HepG2 (cell line): Measurements from ENCODE around the gene AUNIP. TPM values are rescaled to one million over a fixed set of nuclear protein-coding genes. Genes with fewer than 3 reads are reported as not detected.

Source experiments
- ELF3 ChIP-seq: IDR thresholded peaks from 2 replicates; pipeline ENCODE4 v1.6.1; 2016; ENCODE audit warnings: missing genetic modification reagents, missing compliant biosample characterization
- JDP2 ChIP-seq: sonication (generic); formaldehyde crosslinking; IDR thresholded peaks from 2 replicates; pipeline ENCODE4 v1.8.1; 2022; ENCODE audit warnings: missing genetic modification reagents, borderline replicate concordance
- MBNL3 ChIP-seq: fragments of 250-450 bp; sonication (Bioruptor Pico); conservative IDR thresholded peaks from 2 replicates; pipeline ENCODE4 v1.8.0; 2022; ENCODE audit warnings: mild to moderate bottlenecking, inconsistent platforms
- MIER3 ChIP-seq: IDR thresholded peaks from 2 replicates; pipeline ENCODE4 v1.6.1; 2016; ENCODE audit warnings: missing compliant biosample characterization, borderline replicate concordance
- MIXL1 ChIP-seq: IDR thresholded peaks from 2 replicates; pipeline ENCODE4 v1.6.1; 2016
- NCOA5 ChIP-seq: sonication (generic); formaldehyde crosslinking; IDR thresholded peaks from 2 replicates; pipeline ENCODE4 v1.4.0; 2020; ENCODE audit warnings: missing genetic modification reagents
- NFKB2 ChIP-seq: sonication (generic); formaldehyde crosslinking; IDR thresholded peaks from 2 replicates; pipeline ENCODE4 v1.4.0; 2020; ENCODE audit warnings: missing genetic modification reagents, borderline replicate concordance
- PCBP1 ChIP-seq: fragments of 200-400 bp; formaldehyde crosslinking; IDR thresholded peaks from 2 replicates; pipeline ENCODE4 v1.6.1; 2017; ENCODE audit warnings: mild to moderate bottlenecking, low read depth, low read length, borderline replicate concordance
- RFX5 ChIP-seq: IDR thresholded peaks from 2 replicates; pipeline ENCODE4 v1.6.1; 2011; ENCODE audit warnings: low read depth, low read length, improper control_type of control experiment
- SMAD9 ChIP-seq: sonication (generic); formaldehyde crosslinking; IDR thresholded peaks from 2 replicates; pipeline ENCODE4 v1.5.1; 2020; ENCODE audit warnings: mild to moderate bottlenecking, missing genetic modification reagents
- SRSF9 ChIP-seq: fragments of 200-400 bp; formaldehyde crosslinking; IDR thresholded peaks from 2 replicates; pipeline ENCODE4 v1.6.1; 2018; ENCODE audit warnings: borderline replicate concordance, mild to moderate bottlenecking, low read depth, low read length; ENCODE audit not compliant: insufficient read depth, poor library complexity, severe bottlenecking
- TBX2 ChIP-seq: sonication (generic); formaldehyde crosslinking; IDR thresholded peaks from 2 replicates; pipeline ENCODE4 v1.5.0; 2020; ENCODE audit warnings: missing genetic modification reagents, mild to moderate bottlenecking, borderline replicate concordance
- ZBTB3 ChIP-seq: sonication (generic); formaldehyde crosslinking; IDR thresholded peaks from 2 replicates; pipeline ENCODE4 v1.4.0; 2020; ENCODE audit warnings: low read depth, mild to moderate bottlenecking, moderate library complexity, missing genetic modification reagents, borderline replicate concordance
- ZFP1 ChIP-seq: IDR thresholded peaks from 2 replicates; pipeline ENCODE4 v1.6.1; 2016
- ZFP41 ChIP-seq: sonication (generic); formaldehyde crosslinking; IDR thresholded peaks from 2 replicates; pipeline ENCODE4 v1.4.0; 2020; ENCODE audit warnings: mild to moderate bottlenecking, missing genetic modification reagents, borderline replicate concordance
- ZNF33B ChIP-seq: sonication (generic); formaldehyde crosslinking; IDR thresholded peaks from 2 replicates; pipeline ENCODE4 v1.5.1; 2020; ENCODE audit warnings: mild to moderate bottlenecking, missing genetic modification reagents
- ZNF496 ChIP-seq: sonication (generic); formaldehyde crosslinking; IDR thresholded peaks from 2 replicates; pipeline ENCODE4 v1.8.1; 2023; ENCODE audit warnings: mild to moderate bottlenecking, moderate library complexity, missing genetic modification reagents; ENCODE audit not compliant: insufficient replicate concordance
- ZNF768 ChIP-seq: sonication (generic); formaldehyde crosslinking; IDR thresholded peaks from 2 replicates; pipeline ENCODE4 v1.4.0; 2020; ENCODE audit warnings: missing genetic modification reagents
- polyA plus RNA-seq, 8 experiments: library from polyadenylated mRNA; depleted of rRNA in 3 of 8; stranded (reverse) in 7 of 8; unstranded in 1 of 8; fragments of >200 nt; fragmentation: Illumina TruSeq in 4 of 8; extraction: Trizol in 4 of 8; gene quantifications; 2 replicates each; pipeline versions ENCODE4 v1.2.1 to v1.2.3, GENCODE V29; 2011 to 2016; ENCODE audit warnings: low read depth in 4 of 8, missing spikeins in 1 of 8, mixed read lengths in 1 of 8; ENCODE audit not compliant: insufficient read depth in 1 of 8
- total RNA-seq, 5 experiments: library from RNA; depleted of rRNA; stranded (reverse); fragments of >200 nt; fragmentation: Illumina TruSeq; extraction: Trizol; gene quantifications; 2 replicates each; pipeline ENCODE4 v1.2.3, GENCODE V29; 2016; ENCODE audit warnings: low read depth in 1 of 5
- TF ChIP-seq, protein P1 (sequence below): conservative IDR thresholded peaks from 2 replicates; pipeline ENCODE4 v1.6.1; 2018; ENCODE audit warnings: missing genetic modification reagents
- TF ChIP-seq, protein P2 (sequence below): sonication (generic); formaldehyde crosslinking; IDR thresholded peaks from 2 replicates; pipeline ENCODE4 v1.5.0; 2020; ENCODE audit warnings: mild to moderate bottlenecking, missing genetic modification reagents
- TF ChIP-seq, protein P3 (sequence below): sonication (generic); formaldehyde crosslinking; IDR thresholded peaks from 2 replicates; pipeline ENCODE4 v1.4.0; 2020; ENCODE audit warnings: missing genetic modification reagents; ENCODE audit errors: not compliant biosample characterization
- TF ChIP-seq, protein P4 (sequence below): sonication (generic); formaldehyde crosslinking; IDR thresholded peaks from 2 replicates; pipeline ENCODE4 v1.5.0; 2020; ENCODE audit warnings: missing genetic modification reagents, mild to moderate bottlenecking, borderline replicate concordance
- TF ChIP-seq, protein P5 (sequence below): sonication (generic); formaldehyde crosslinking; IDR thresholded peaks from 2 replicates; pipeline ENCODE4 v1.5.0; 2020; ENCODE audit warnings: missing genetic modification reagents

Gene AUNIP
- total and polyA plus RNA-seq, 2 of the 13 experiments (the other 11 are each of a cell fraction or from before 2014, with no cell fraction given) = 3.8 to 12.3 TPM

DNA sequence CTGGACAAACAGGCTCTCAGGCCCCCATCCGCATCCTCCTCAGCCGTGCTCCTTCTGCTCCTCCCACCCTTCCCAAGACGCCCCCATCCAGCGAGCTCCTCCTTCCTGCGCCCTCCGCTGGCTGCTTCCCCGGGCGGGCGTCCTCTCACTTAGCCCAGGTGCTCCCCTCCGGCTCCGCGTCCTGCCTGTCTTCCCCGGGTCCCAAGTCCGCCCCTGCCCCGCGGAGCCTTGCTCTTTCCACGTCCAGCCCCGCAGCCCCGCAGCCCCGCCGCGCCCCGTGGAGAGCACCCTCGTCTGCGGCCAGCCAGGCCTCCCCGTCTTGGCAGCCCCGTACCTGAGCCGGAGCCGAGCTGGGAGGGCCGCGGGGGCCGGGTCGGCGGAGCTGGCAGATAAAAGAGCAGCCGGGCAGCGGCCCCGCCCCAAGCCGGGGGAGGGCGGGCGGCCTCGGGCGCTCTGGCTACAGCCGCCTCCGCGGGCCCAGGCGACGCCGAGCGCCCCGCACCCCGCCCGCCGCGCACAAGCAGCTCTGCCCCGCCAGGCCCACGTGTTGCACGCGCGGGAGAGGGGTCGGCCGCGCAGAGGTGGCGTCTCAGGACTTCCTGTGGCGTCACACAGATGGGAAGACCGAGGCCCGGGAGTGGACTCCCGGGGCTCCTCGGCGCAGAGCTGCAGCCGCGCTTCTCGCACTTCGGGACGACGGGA, 16.0 kb upstream of the AUNIP start, which contains the start of gene PAQR7 (continued):
- TF ChIP-seq, protein P1, sequence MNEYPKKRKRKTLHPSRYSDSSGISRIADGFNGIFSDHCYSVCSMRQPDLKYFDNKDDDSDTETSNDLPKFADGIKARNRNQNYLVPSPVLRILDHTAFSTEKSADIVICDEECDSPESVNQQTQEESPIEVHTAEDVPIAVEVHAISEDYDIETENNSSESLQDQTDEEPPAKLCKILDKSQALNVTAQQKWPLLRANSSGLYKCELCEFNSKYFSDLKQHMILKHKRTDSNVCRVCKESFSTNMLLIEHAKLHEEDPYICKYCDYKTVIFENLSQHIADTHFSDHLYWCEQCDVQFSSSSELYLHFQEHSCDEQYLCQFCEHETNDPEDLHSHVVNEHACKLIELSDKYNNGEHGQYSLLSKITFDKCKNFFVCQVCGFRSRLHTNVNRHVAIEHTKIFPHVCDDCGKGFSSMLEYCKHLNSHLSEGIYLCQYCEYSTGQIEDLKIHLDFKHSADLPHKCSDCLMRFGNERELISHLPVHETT (CRISPR knock-in tag) = 0 out of 2 replicates have a peak, but pooled peaks have one; percentile 41
- no peak for TF ChIP-seq RFX5
- 0 out of 2 replicates have a peak, but pooled peaks have one; percentile 55 for TF ChIP-seq MIER3 (CRISPR knock-in tag)
- peak; percentile 80 for TF ChIP-seq MIXL1 (CRISPR knock-in tag)
- TF ChIP-seq NFKB2 = peak; percentile 97
- TF ChIP-seq NCOA5 (CRISPR knock-in tag) = no peak
- 0 out of 2 replicates have a peak, but pooled peaks have one; percentile 35 for TF ChIP-seq ZFP41 (CRISPR knock-in tag)
- TF ChIP-seq SMAD9 (CRISPR knock-in tag) = no peak
- TF ChIP-seq, protein P2, sequence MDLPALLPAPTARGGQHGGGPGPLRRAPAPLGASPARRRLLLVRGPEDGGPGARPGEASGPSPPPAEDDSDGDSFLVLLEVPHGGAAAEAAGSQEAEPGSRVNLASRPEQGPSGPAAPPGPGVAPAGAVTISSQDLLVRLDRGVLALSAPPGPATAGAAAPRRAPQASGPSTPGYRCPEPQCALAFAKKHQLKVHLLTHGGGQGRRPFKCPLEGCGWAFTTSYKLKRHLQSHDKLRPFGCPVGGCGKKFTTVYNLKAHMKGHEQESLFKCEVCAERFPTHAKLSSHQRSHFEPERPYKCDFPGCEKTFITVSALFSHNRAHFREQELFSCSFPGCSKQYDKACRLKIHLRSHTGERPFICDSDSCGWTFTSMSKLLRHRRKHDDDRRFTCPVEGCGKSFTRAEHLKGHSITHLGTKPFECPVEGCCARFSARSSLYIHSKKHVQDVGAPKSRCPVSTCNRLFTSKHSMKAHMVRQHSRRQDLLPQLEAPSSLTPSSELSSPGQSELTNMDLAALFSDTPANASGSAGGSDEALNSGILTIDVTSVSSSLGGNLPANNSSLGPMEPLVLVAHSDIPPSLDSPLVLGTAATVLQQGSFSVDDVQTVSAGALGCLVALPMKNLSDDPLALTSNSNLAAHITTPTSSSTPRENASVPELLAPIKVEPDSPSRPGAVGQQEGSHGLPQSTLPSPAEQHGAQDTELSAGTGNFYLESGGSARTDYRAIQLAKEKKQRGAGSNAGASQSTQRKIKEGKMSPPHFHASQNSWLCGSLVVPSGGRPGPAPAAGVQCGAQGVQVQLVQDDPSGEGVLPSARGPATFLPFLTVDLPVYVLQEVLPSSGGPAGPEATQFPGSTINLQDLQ = peak; percentile 74; the same call in 1 of the 2 replicates
- no peak for TF ChIP-seq PCBP1
- peak; percentile 84 for TF ChIP-seq TBX2 (CRISPR knock-in tag)
- TF ChIP-seq ZNF768 (CRISPR knock-in tag) = peak; percentile 69
- 0 out of 2 replicates have a peak, but pooled peaks have one; percentile 18 for TF ChIP-seq ZFP1 (CRISPR knock-in tag)
- TF ChIP-seq, protein P3, sequence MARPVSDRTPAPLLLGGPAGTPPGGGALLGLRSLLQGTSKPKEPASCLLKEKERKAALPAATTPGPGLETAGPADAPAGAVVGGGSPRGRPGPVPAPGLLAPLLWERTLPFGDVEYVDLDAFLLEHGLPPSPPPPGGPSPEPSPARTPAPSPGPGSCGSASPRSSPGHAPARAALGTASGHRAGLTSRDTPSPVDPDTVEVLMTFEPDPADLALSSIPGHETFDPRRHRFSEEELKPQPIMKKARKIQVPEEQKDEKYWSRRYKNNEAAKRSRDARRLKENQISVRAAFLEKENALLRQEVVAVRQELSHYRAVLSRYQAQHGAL = no peak
- TF ChIP-seq MBNL3 (CRISPR knock-in tag) = no peak
- TF ChIP-seq JDP2 (CRISPR knock-in tag) = peak; percentile 66; the same call in 1 of the 2 replicates
- peak; percentile 92; the same call in 1 of the 2 replicates for TF ChIP-seq ZNF33B (CRISPR knock-in tag)
- peak; percentile 63 for TF ChIP-seq ELF3 (CRISPR knock-in tag)
- TF ChIP-seq SRSF9 = no peak
- TF ChIP-seq, protein P4, sequence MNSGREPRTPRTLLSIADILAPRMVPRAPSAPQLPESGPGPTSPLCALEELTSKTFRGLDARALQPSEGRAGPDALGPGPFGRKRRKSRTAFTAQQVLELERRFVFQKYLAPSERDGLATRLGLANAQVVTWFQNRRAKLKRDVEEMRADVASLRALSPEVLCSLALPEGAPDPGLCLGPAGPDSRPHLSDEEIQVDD (CRISPR knock-in tag) = peak; percentile 98
- TF ChIP-seq ZBTB3 = no peak; the same call in 1 of the 2 replicates
- TF ChIP-seq, protein P5, sequence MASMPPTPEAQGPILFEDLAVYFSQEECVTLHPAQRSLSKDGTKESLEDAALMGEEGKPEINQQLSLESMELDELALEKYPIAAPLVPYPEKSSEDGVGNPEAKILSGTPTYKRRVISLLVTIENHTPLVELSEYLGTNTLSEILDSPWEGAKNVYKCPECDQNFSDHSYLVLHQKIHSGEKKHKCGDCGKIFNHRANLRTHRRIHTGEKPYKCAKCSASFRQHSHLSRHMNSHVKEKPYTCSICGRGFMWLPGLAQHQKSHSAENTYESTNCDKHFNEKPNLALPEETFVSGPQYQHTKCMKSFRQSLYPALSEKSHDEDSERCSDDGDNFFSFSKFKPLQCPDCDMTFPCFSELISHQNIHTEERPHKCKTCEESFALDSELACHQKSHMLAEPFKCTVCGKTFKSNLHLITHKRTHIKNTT (CRISPR knock-in tag) = no peak
- TF ChIP-seq ZNF496 (CRISPR knock-in tag) = no peak
